SU-DHL-6 (cell line): ENCODE data around the gene CDH13.

ENCODE experiments used
- H2AFZ ChIP-seq: fragments of 200-600 bp; sonication (generic); 2 replicates; pipeline ENCODE4 v1.6.1; 2014; ENCODE audit warnings: low read depth, mild to moderate bottlenecking, moderate library complexity, mixed read lengths, antibody characterized with exemption, low read length; ENCODE audit not compliant: severe bottlenecking
- H3F3A ChIP-seq: fragments of 200-600 bp; shearing (Covaris generic); 2 replicates; pipeline ENCODE4 v1.6.0; 2016; ENCODE audit warnings: antibody characterized with exemption, mild to moderate bottlenecking; ENCODE audit not compliant: insufficient read depth
- H3K27ac ChIP-seq: fragments of 200-600 bp; sonication (generic); 2 replicates; pipeline ENCODE4 v1.5.1; 2016; ENCODE audit warnings: low read depth, mild to moderate bottlenecking, low read length, moderate library complexity, mixed read lengths
- H3K27me3 ChIP-seq: fragments of 200-600 bp; sonication (generic), shearing (Covaris generic); 2 replicates; pipeline ENCODE4 v1.6.0; 2014; ENCODE audit warnings: mild to moderate bottlenecking, low read length
- H3K36me3 ChIP-seq: fragments of 200-600 bp; sonication (generic); 2 replicates; pipeline ENCODE4 v1.6.1; 2014; ENCODE audit warnings: mild to moderate bottlenecking, low read length, mixed read lengths
- H3K4me2 ChIP-seq: fragments of 300-600, 200-600 bp; shearing (Covaris generic), sonication (generic); 2 replicates; pipeline ENCODE4 v1.6.0; 2014; ENCODE audit warnings: low read length, low read depth, mild to moderate bottlenecking; ENCODE audit not compliant: poor library complexity, severe bottlenecking
- H3K4me3 ChIP-seq: fragments of 200-600 bp; sonication (generic); 2 replicates; pipeline ENCODE4 v1.5.1; 2014; ENCODE audit warnings: antibody characterized with exemption, low read length, mild to moderate bottlenecking, mixed read lengths; ENCODE audit not compliant: insufficient read depth, poor library complexity, severe bottlenecking
- H3K79me2 ChIP-seq: fragments of 200-600 bp; sonication (generic); 2 replicates; pipeline ENCODE4 v1.6.1; 2014; ENCODE audit warnings: mild to moderate bottlenecking, low read length, moderate library complexity; ENCODE audit not compliant: insufficient read depth
- H3K9ac ChIP-seq: fragments of 200-600 bp; sonication (generic); 2 replicates; pipeline ENCODE4 v1.7.0; 2014; ENCODE audit warnings: mild to moderate bottlenecking, low read length
- H3K9me2 ChIP-seq: fragments of 200-600 bp; sonication (generic); replicated peaks from 2 replicates; pipeline ENCODE4 v1.6.1; 2014; ENCODE audit warnings: low read length; ENCODE audit not compliant: insufficient read depth
- H3K9me3 ChIP-seq: fragments of 200-600 bp; sonication (generic); 2 replicates; pipeline ENCODE4 v1.6.1; 2014; ENCODE audit warnings: low read length, mixed read lengths; ENCODE audit not compliant: insufficient read depth
- H4K20me1 ChIP-seq: fragments of 200-600 bp; sonication (generic); 2 replicates; pipeline ENCODE4 v1.6.1; 2014; ENCODE audit warnings: low read depth, mild to moderate bottlenecking, antibody characterized with exemption, low read length, moderate library complexity, mixed read lengths
- CTCF ChIP-seq: fragments of 200-600 bp; sonication (generic); IDR thresholded peaks from one replicate; pipeline ENCODE4 v1.5.1; 2017; ENCODE audit warnings: antibody characterized with exemption, mild to moderate bottlenecking, low read length, moderate library complexity; ENCODE audit not compliant: insufficient read depth, poor library complexity, severe bottlenecking
- EZH2phosphoT487 ChIP-seq: fragments of 200-600 bp; sonication (generic), shearing (Covaris generic); conservative IDR thresholded peaks from 2 replicates; pipeline ENCODE4 v1.6.1; 2018; ENCODE audit warnings: mild to moderate bottlenecking, antibody characterized with exemption, low read length, moderate library complexity, mixed read lengths

Gene CDH13

DNA sequence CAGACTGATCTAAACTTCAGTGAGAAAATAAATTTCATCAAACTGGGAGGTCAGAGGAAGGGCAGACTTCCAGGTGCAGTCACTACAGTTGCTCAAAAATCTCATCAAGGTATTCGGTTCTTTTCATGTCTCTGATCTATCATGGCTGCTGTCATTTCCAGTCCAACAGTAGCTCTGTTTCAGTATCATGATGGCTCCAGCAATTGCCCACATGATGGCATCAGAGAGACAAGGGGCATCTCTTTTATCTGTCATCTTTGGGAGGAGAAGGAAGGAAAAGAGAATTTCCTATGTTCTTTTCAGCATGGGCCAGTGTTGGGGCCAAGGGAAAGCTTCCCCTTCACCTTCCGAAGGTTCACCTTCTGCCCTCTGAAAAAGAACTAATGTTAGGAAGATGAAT lies 676.1 kb downstream of the CDH13 start:
- TF ChIP-seq CTCF (no peak), EZH2phosphoT487 (no peak)
- no peaks in the 10 kb centered on the region for H3K27me3 ChIP-seq
- H3K79me2 ChIP-seq: no peaks in the 10 kb centered on the region
- no peaks in the 10 kb centered on the region for H4K20me1 ChIP-seq
- no peaks in the 10 kb centered on the region for H3K9me3 ChIP-seq
- H2AFZ ChIP-seq: no peak overlapping the region
- no peaks in the 10 kb centered on the region for H3F3A ChIP-seq
- no peak overlapping the region for H3K9ac ChIP-seq
- no peaks in the 10 kb centered on the region for H3K9me2 ChIP-seq
- H3K4me2 ChIP-seq: no peak overlapping the region
- no peak overlapping the region for H3K27ac ChIP-seq
- no peak overlapping the region for H3K4me3 ChIP-seq
- no peaks in the 10 kb centered on the region for H3K36me3 ChIP-seq

DNA sequence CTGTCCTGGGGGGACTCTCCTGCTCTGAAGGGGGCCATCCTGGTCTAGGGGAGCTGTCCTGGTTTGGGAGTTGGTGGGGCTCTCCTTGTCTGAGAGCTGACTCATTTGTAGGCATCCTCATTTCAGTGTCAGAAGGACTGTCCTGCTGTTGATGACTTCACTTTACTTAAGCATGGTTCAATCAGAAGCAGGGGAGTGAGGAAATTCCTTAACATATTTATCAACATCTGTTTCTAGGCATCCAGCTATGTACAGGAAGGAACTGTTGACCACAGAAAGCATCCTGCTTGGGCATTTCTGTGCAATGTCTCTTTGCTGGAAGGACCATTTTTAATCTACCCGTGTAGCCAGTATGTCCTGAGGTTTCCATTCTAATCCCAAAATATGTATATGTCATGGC lies 678.3 kb downstream of the CDH13 start:
- no peaks in the 10 kb centered on the region for H3K9me3 ChIP-seq
- H3K9ac ChIP-seq: no peak overlapping the region
- no peaks in the 10 kb centered on the region for H3K9me2 ChIP-seq
- no peak overlapping the region for H3K27ac ChIP-seq
- H4K20me1 ChIP-seq: no peaks in the 10 kb centered on the region
- no peaks in the 10 kb centered on the region for H3K36me3 ChIP-seq
- no peak overlapping the region for H3K4me2 ChIP-seq
- H3K4me3 ChIP-seq: no peak overlapping the region
- H3K27me3 ChIP-seq: no peaks in the 10 kb centered on the region
- no peak overlapping the region for H2AFZ ChIP-seq
- no peaks in the 10 kb centered on the region for H3F3A ChIP-seq
- no peak for TF ChIP-seq CTCF
- TF ChIP-seq EZH2phosphoT487: no peak
- H3K79me2 ChIP-seq: no peaks in the 10 kb centered on the region

DNA sequence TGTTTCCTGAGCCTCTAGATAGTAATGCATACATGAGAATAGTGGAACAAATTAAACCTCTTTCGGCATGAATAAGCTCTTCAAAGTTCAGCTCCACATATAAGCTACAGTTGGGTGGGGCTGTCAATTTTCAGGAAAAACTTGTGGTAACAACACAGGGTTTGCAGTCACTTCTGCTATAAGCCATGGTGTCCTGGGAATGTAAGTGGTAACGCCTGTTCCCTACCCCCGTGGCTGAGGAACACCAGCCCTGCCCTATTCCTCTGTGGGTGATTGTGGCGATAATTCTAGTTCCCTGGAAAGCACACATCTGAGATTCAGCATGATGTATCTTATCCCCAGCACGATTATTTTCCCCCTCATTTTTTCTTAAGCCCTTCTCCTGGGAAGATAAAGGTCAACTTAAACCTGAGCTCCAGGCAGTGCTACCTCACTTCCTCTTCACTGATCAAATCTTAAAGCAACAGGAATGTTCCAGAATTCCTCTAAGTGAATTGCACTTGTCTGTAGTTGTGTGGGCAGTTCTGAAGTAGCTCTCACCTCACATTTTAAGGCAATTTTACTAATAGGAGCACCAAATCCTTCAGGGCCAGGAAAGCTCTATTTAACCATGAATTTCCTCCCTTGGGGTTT lies 680.3 kb downstream of the CDH13 start:
- H3K4me3 ChIP-seq: no peak overlapping the region
- no peaks in the 10 kb centered on the region for H3K9me3 ChIP-seq
- TF ChIP-seq EZH2phosphoT487: no peak
- no peaks in the 10 kb centered on the region for H3K36me3 ChIP-seq
- no peak overlapping the region for H3K9ac ChIP-seq
- H3K4me2 ChIP-seq: no peak overlapping the region
- no peaks in the 10 kb centered on the region for H3F3A ChIP-seq
- no peak overlapping the region for H2AFZ ChIP-seq
- H3K27ac ChIP-seq: no peak overlapping the region
- no peaks in the 10 kb centered on the region for H3K79me2 ChIP-seq
- no peaks in the 10 kb centered on the region for H3K9me2 ChIP-seq
- H4K20me1 ChIP-seq: no peaks in the 10 kb centered on the region
- no peaks in the 10 kb centered on the region for H3K27me3 ChIP-seq

- Histone ChIP-seq H3K27ac (no peak overlapping the region), H3K27me3 (no peaks in the 10 kb centered on the region), H3K4me2 (no peak overlapping the region), H3K9me2 (no peaks in the 10 kb centered on the region), H4K20me1 (no peaks in the 10 kb centered on the region), H2AFZ (no peak overlapping the region), H3K9ac (no peak overlapping the region), H3K79me2 (no peaks in the 10 kb centered on the region), H3F3A (no peaks in the 10 kb centered on the region), H3K9me3 (no peaks in the 10 kb centered on the region), H3K36me3 (no peaks in the 10 kb centered on the region), H3K4me3 (no peak overlapping the region)
- TF ChIP-seq EZH2phosphoT487 (no peak), CTCF (no peak)
Measured at GRCh38 chr16:83307594-83307992, 680.8 kb downstream of the CDH13 start.
